Measurements from ENCODE around the gene MCM7. TPM values are rescaled to one million over a fixed set of nuclear protein-coding genes. Genes with fewer than 3 reads are reported as not detected.
A peak's percentile ranks its signal among the peaks of the same experiment; 100 is the strongest.

Gene MCM7
- total and polyA plus RNA-seq, 10 of the 15 experiments (the other 5 are each of a cell fraction or from before 2014, with no cell fraction given), result 183 to 383 (median 244) TPM

- TF ChIP-seq POU2F2 (IDR thresholded peaks at IDR 0.05; ENCODE audit: borderline replicate concordance, low read depth, low read length) (peak; percentile 28; the same call in 1 of the 3 replicates), KDM1A (IDR thresholded peaks at IDR 0.05; ENCODE audit: borderline replicate concordance) (no peak), RELA (IDR thresholded peaks at IDR 0.05; ENCODE audit: borderline replicate concordance, partially characterized antibody) (peak; percentile 88), NFYB (IDR thresholded peaks at IDR 0.05; ENCODE audit: insufficient read depth, low read depth, low read length) (peak; percentile 94), NKRF (conservative IDR thresholded peaks at IDR 0.05) (peak; percentile 99), TCF3 (IDR thresholded peaks at IDR 0.05; ENCODE audit: borderline replicate concordance, insufficient read depth, low read depth, low read length) (no peak), GABPA (IDR thresholded peaks at IDR 0.05; ENCODE audit: low read depth) (0 out of 2 replicates have a peak, but pooled peaks have one; percentile 12), BCL11A (IDR thresholded peaks at IDR 0.05; ENCODE audit: low read depth, low read length) (no peak), POLR2A (IDR thresholded peaks at IDR 0.05; ENCODE audit: low read depth, low read length) (peak; percentile 82), MLLT1 (IDR thresholded peaks at IDR 0.05) (0 out of 2 replicates have a peak, but pooled peaks have one; percentile 2), IRF5 (IDR thresholded peaks at IDR 0.05; ENCODE audit: borderline replicate concordance) (no peak), RELB (IDR thresholded peaks at IDR 0.05; ENCODE audit: low read depth) (peak; percentile 79), POLR2AphosphoS5 (IDR thresholded peaks at IDR 0.05; ENCODE audit: low read length) (peak; percentile 78; the same call in 1 of the 2 replicates), SPI1 (IDR thresholded peaks at IDR 0.05; ENCODE audit: borderline replicate concordance, insufficient read depth, low read depth, low read length) (no peak), E2F4 (IDR thresholded peaks at IDR 0.05; ENCODE audit: low read depth, low read length) (peak; percentile 87), TARDBP (IDR thresholded peaks at IDR 0.05; ENCODE audit: borderline replicate concordance) (no peak), PAX8 (IDR thresholded peaks at IDR 0.05) (no peak), JUND (IDR thresholded peaks at IDR 0.05; ENCODE audit: low read depth, low read length) (peak; percentile 47; the same call in 1 of the 2 replicates), PKNOX1 (IDR thresholded peaks at IDR 0.05) (peak; percentile 99), SMAD5 (IDR thresholded peaks at IDR 0.05; ENCODE audit: low read depth) (peak; percentile 71)
Observed at GRCh38 chr7:100101016-100101862, at the start of gene MCM7, which contains the start of gene AP4M1 (continued).
